IPS-15b (cell line): ENCODE results near the gene TBC1D22A.

ENCODE experiments used
- H3K27me3 ChIP-seq: one replicate; pipeline ENCODE4 v1.6.1; 2013; ENCODE audit warnings: low read length; ENCODE audit not compliant: control insufficient read depth, insufficient read depth
- H3K36me3 ChIP-seq: one replicate; pipeline ENCODE4 v1.6.1; 2013; ENCODE audit warnings: low read length; ENCODE audit not compliant: control insufficient read depth, insufficient read depth
- H3K4me1 ChIP-seq: one replicate; pipeline ENCODE4 v1.6.1; 2013; ENCODE audit warnings: mild to moderate bottlenecking, low read length; ENCODE audit not compliant: control insufficient read depth, insufficient read depth
- H3K4me3 ChIP-seq: one replicate; pipeline ENCODE4 v1.5.1; 2013; ENCODE audit warnings: low read depth, low read length
- H3K9ac ChIP-seq: one replicate; pipeline ENCODE4 v1.6.1; 2013; ENCODE audit warnings: low read depth, mild to moderate bottlenecking, low read length
- H3K9me3 ChIP-seq: one replicate; pipeline ENCODE4 v1.6.1; 2013; ENCODE audit warnings: mild to moderate bottlenecking, low read length; ENCODE audit not compliant: control insufficient read depth, insufficient read depth

Gene TBC1D22A

DNA sequence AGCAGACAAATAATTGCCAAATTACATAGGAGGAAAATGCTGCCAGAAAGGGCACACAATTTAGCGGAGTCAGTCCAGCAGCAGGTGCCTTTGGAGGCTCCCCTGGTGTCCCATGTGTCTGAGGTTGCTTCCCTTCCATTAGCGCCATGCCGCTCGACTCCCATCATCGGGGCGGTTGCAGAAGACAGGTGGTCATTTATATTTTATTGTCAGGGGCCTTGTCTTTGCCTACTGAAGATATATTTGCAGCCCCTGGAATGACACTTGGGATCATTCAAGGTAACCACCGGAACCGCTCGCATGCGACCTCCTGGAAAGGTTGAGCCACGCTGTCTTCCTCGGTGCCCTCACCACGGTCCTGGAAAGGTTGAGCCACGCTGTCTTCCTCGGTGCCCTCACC lies 298.3 kb downstream of the TBC1D22A start:
- no peaks in the 10 kb centered on the region for H3K27me3 ChIP-seq
- no peak overlapping the region for H3K4me3 ChIP-seq
- no peaks in the 10 kb centered on the region for H3K4me1 ChIP-seq
- peaks cover 13% of the 10 kb centered on the region for H3K36me3 ChIP-seq
- no peak overlapping the region for H3K9ac ChIP-seq
- H3K9me3 ChIP-seq: no peaks in the 10 kb centered on the region

GRCh38 chr22:47061226-47061625 lies 298.8 kb downstream of the TBC1D22A start:
- Histone ChIP-seq H3K9me3 (no peaks in the 10 kb centered on the region), H3K36me3 (peaks cover 13% of the 10 kb centered on the region), H3K4me3 (no peak overlapping the region)

DNA sequence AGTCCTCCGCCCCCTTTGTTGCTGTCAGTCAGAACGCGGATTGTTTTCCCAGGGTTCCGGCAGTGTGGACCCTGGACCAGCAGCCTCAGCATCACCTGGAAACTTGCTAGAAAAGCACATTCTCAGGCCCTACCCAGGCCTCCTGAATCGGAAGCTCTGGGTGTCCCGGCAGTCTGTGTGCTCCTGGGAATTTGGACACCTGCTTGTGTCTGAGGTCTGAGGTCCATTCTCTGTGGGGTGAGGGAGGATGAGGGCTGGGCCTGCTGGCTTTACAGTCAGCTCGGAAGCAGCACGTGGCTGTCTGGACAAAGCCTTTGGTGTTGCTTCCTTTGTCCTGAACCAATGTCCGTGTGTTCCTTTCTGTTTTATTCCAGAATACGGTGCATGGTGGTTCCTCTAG lies 299.7 kb downstream of the TBC1D22A start:
- H3K4me3 ChIP-seq: no peak overlapping the region
- no peaks in the 10 kb centered on the region for H3K9me3 ChIP-seq
- peaks cover 13% of the 10 kb centered on the region for H3K36me3 ChIP-seq
- no peak overlapping the region for H3K9ac ChIP-seq
- no peaks in the 10 kb centered on the region for H3K4me1 ChIP-seq
- H3K27me3 ChIP-seq: no peaks in the 10 kb centered on the region

More at GRCh38 chr22:47061226-47061625, 298.8 kb downstream of the TBC1D22A start:
- H3K4me1 ChIP-seq: no peaks in the 10 kb centered on the region
- H3K27me3 ChIP-seq: no peaks in the 10 kb centered on the region
- no peak overlapping the region for H3K9ac ChIP-seq

DNA sequence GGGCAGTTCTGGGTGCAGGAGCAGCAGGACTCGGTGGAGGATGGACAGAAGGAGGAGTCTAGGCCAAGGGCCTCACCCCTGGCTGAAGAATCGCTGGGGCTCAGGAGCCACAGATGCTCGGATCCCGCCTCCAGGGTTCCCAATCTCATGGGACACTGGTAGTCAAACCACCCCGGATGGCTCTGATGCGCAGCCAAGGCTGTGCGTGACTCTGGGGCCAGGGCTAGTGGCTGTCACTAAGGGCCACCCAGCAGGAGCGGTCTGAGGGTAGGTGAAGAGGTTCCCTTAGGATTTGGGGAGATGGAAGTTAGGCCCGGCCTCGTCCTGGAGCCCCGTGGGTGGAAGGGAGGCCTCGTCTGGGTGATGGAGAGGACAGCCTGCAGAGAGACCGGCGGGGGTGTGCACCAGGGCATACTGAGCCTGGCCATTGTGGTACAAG lies 300.6 kb downstream of the TBC1D22A start:
- H3K36me3 ChIP-seq: peaks cover 13% of the 10 kb centered on the region
- H3K4me3 ChIP-seq: no peak overlapping the region
- H3K27me3 ChIP-seq: no peaks in the 10 kb centered on the region
- no peaks in the 10 kb centered on the region for H3K9me3 ChIP-seq
- H3K4me1 ChIP-seq: no peaks in the 10 kb centered on the region
- no peak overlapping the region for H3K9ac ChIP-seq

- Histone ChIP-seq H3K9me3 (no peaks in the 10 kb centered on the region), H3K27me3 (no peaks in the 10 kb centered on the region), H3K9ac (no peak overlapping the region), H3K4me3 (no peak overlapping the region), H3K4me1 (no peaks in the 10 kb centered on the region), H3K36me3 (peaks cover 13% of the 10 kb centered on the region)
Observed at GRCh38 chr22:47063606-47064005, 301.2 kb downstream of the TBC1D22A start.

- H3K27me3 ChIP-seq: no peaks in the 10 kb centered on the region
- no peak overlapping the region for H3K9ac ChIP-seq
- H3K9me3 ChIP-seq: no peaks in the 10 kb centered on the region
- no peak overlapping the region for H3K4me3 ChIP-seq
- H3K36me3 ChIP-seq: peaks cover 13% of the 10 kb centered on the region
- no peaks in the 10 kb centered on the region for H3K4me1 ChIP-seq
Observed at GRCh38 chr22:47064016-47064415, 301.6 kb downstream of the TBC1D22A start.

DNA sequence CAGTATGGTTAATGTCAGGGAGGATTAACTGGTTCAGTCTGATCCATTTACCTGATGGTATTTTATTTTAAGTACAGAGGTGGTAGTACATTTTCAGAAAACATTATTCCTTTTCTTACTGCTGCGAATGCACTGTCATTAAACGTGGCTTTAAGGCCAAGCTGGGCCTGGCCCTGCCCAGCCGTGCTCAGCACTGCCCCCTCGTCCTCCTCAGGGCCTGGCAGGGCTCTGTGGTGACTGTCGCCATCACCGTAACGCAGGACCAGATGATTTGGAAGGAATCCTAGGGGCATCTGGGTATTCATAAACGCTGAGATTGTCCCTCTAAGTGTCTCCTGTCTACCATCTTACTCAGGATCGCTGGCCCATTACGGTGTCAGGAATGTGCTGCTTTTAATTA lies 302.0 kb downstream of the TBC1D22A start:
- H3K9me3 ChIP-seq: no peaks in the 10 kb centered on the region
- H3K27me3 ChIP-seq: no peaks in the 10 kb centered on the region
- no peak overlapping the region for H3K9ac ChIP-seq
- H3K4me1 ChIP-seq: no peaks in the 10 kb centered on the region
- no peak overlapping the region for H3K4me3 ChIP-seq
- H3K36me3 ChIP-seq: peaks cover 13% of the 10 kb centered on the region

- peaks cover 13% of the 10 kb centered on the region for H3K36me3 ChIP-seq
- H3K9ac ChIP-seq: no peak overlapping the region
- H3K27me3 ChIP-seq: no peaks in the 10 kb centered on the region
- no peaks in the 10 kb centered on the region for H3K4me1 ChIP-seq
- no peaks in the 10 kb centered on the region for H3K9me3 ChIP-seq
- no peak overlapping the region for H3K4me3 ChIP-seq
Observed at GRCh38 chr22:47065756-47066615, 303.5 kb downstream of the TBC1D22A start.

- H3K27me3 ChIP-seq: no peaks in the 10 kb centered on the region
- peaks cover 10% of the 10 kb centered on the region for H3K36me3 ChIP-seq
- H3K4me3 ChIP-seq: no peak overlapping the region
- H3K9me3 ChIP-seq: no peaks in the 10 kb centered on the region
- no peak overlapping the region for H3K9ac ChIP-seq
- no peaks in the 10 kb centered on the region for H3K4me1 ChIP-seq
Observed at GRCh38 chr22:47066616-47066905, 304.1 kb downstream of the TBC1D22A start.

DNA sequence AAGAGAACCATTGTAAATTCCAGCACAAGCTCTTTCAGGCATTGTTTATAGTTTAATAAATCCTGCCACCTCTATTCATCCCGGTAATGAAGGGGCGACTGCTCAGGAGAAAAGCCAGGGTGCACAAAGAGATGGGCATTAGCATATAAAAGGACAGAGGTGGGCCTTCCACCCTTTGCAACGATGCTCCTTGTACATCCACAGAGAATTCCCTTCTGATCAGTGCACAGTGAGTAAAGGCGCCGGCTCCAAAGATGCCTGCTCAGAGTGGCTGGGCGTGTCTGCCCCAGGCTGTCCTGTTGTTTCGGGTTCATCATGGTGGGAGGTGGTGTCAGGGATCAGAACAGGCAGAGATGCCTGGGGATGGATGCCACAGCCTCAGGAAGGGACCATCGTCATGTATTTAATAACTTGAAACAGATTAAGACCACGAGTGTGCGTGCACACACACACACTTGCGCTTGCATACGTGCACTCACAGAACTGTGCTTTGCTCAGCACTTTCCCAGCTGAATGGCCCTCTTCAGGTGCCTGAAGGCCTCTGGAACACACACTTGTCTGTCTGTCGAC lies 305.0 kb downstream of the TBC1D22A start:
- Histone ChIP-seq H3K9me3 (no peaks in the 10 kb centered on the region), H3K36me3 (peaks cover 10% of the 10 kb centered on the region), H3K4me1 (no peaks in the 10 kb centered on the region), H3K9ac (no peak overlapping the region), H3K27me3 (no peaks in the 10 kb centered on the region), H3K4me3 (no peak overlapping the region)

- Histone ChIP-seq H3K27me3 (no peaks in the 10 kb centered on the region), H3K4me1 (no peaks in the 10 kb centered on the region), H3K36me3 (peaks cover 7% of the 10 kb centered on the region), H3K4me3 (no peak overlapping the region), H3K9ac (no peak overlapping the region), H3K9me3 (no peaks in the 10 kb centered on the region)
Observed at GRCh38 chr22:47067911-47068625, 305.6 kb downstream of the TBC1D22A start.

DNA sequence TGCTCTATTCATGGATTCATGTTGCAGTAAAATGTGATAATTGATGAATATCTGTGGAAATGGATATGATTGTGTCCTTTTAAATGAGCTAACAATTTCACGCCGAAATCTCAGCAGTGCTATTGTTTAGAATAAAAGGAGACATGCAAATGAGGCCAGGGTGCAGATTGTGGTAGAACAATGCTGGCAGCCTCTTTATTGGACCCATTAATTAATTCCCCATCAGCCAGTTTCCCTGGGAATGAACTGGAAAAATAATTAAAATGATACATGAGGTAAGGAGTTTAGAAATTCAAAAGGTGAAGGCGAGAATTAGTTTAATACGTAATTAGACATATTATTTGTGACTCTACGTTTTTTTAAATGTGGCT lies 306.2 kb downstream of the TBC1D22A start:
- no peaks in the 10 kb centered on the region for H3K27me3 ChIP-seq
- H3K9ac ChIP-seq: no peak overlapping the region
- peaks cover 1% of the 10 kb centered on the region for H3K36me3 ChIP-seq
- H3K4me3 ChIP-seq: no peak overlapping the region
- H3K9me3 ChIP-seq: no peaks in the 10 kb centered on the region
- no peaks in the 10 kb centered on the region for H3K4me1 ChIP-seq
